Testis (tissue), 3 donors: ENCODE results near the gene NUP37. TPM values are rescaled to one million over a fixed set of nuclear protein-coding genes. Genes with fewer than 3 reads are reported as not detected.

Source experiments
- DNase-seq: peaks from one replicate; pipeline ENCODE4 v3.0.0-alpha.2; 2019
- H3K27ac ChIP-seq, 2 donors: fragments of 200-600 bp; sonication (generic); one replicate each; pipeline ENCODE4 v1.5.1; 2019
- H3K27me3 ChIP-seq: fragments of 200-600 bp; sonication (generic); one replicate; pipeline ENCODE4 v1.5.1; 2019
- H3K36me3 ChIP-seq: fragments of 200-600 bp; sonication (generic); one replicate; pipeline ENCODE4 v1.5.1; 2017; ENCODE audit warnings: low read depth; ENCODE audit errors: missing control alignments
- H3K4me1 ChIP-seq: fragments of 200-600 bp; sonication (generic); one replicate; pipeline ENCODE4 v1.5.1; 2019
- H3K4me3 ChIP-seq, 2 donors: fragments of 200-600 bp; sonication (generic); one replicate each; pipeline ENCODE4 v1.5.1; 2017 to 2019
- H3K9me3 ChIP-seq: fragments of 200-600 bp; sonication (generic); one replicate; pipeline ENCODE4 v1.5.1; 2017
- POLR2A ChIP-seq: fragments of 450-650 bp; IDR thresholded peaks from one replicate; pipeline ENCODE4 v1.6.1; 2017; ENCODE audit warnings: antibody characterized with exemption, mild to moderate bottlenecking, moderate library complexity
- WGBS, 2 donors: methylation state at CpG; one replicate each; pipeline ENCODE4 v1.1.5; 2018; 5-methylcytosine and 5-hydroxymethylcytosine counted together
- intact Hi-C: fragments of 100-400 bp; cut with DNase I; formaldehyde crosslinking; loops from one replicate; pipeline ENCODE4 v1.15.1; 2023; ENCODE audit warnings: low total_unique reads
- polyA plus RNA-seq: library from polyadenylated mRNA; stranded (reverse); fragments of 350-450 nt; fragmentation: Illumina TruSeq; extraction: RNeasy Lipid Tissue Mini Kit (QIAGEN cat#74804); gene quantifications from one replicate; pipeline ENCODE4 v1.2.3, GENCODE V29; 2014; ENCODE audit warnings: low read depth, low replicate concordance; ENCODE audit not compliant: insufficient read depth
- total RNA-seq, 2 donors: library from RNA; depleted of rRNA; stranded (reverse); fragments of >200 nt; gene quantifications; one replicate each; pipeline ENCODE4 v1.2.3, GENCODE V29; 2016
- TF ChIP-seq, protein P1 (sequence below), 3 experiments: fragments of 450-650 bp in 2 of 3; fragments of 200-600 bp in 1 of 3; sonication (generic) in 1 of 3; IDR thresholded peaks; one replicate each; pipeline ENCODE4 v1.5.1; 2016 to 2019; ENCODE audit warnings: antibody characterized with exemption in 3 of 3, mild to moderate bottlenecking in 2 of 3, moderate library complexity in 1 of 3

Gene NUP37
- total and polyA plus RNA-seq, 3 donors from 2014 or later = 20.1 to 38.1 (median 25.2) TPM

DNA sequence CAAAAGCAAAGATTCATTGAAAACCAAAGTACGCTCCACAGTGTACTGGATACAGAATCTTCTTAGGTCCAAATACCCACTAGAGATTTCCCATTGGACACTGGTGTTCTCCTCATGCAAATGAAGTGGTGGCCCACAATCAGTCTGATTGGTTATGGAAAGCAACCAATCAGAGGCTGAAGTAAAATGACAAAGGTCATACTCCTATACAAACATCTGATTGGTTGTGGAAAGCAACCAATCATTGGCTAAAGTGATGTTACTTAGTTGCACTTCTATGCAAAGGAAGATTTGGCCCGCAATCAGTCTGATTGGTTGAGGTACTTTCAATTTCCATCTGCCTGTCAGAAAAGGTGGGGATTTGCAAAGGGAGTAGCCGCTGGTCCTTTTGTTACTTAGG is 56.8 kb downstream of the NUP37 start:
- intact Hi-C loops = no loop called here

DNA sequence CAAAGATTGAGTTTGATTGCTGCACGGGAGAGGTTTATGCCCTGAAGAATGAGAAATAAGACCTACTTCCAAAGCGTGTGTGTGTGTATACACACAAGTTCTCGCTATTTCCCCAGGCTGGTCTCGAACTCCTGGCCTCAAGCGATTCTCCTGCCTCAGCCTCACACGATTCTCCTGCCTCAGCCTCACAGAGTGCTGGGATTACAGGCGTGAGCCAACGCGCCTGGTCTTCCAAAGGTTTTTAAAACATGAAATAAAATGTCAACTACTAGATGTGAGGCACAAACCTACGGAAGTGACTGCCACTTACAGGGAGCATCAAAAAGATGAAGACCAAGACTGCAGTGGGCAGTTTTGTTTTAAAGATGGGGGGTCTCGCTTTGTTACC is 57.5 kb downstream of the NUP37 start:
- Histone ChIP-seq H3K4me3 (peak overlapping the region; percentile 69 to 93), H3K27me3 (no peaks in the 10 kb centered on the region), H3K27ac (peak overlapping the region; percentile 69 to 84), H3K36me3 (no peaks in the 10 kb centered on the region), H3K9me3 (no peaks in the 10 kb centered on the region), H3K4me1 (no peaks in the 10 kb centered on the region)
- no peak for DNase-seq
- whole genome bisulfite sequencing, 2 donors = 48 to 68% methylated on average over 11 of the region's 11 CpGs
- intact Hi-C loops = no loop called here
- TF ChIP-seq POLR2A = no peak
- TF ChIP-seq, protein P1, sequence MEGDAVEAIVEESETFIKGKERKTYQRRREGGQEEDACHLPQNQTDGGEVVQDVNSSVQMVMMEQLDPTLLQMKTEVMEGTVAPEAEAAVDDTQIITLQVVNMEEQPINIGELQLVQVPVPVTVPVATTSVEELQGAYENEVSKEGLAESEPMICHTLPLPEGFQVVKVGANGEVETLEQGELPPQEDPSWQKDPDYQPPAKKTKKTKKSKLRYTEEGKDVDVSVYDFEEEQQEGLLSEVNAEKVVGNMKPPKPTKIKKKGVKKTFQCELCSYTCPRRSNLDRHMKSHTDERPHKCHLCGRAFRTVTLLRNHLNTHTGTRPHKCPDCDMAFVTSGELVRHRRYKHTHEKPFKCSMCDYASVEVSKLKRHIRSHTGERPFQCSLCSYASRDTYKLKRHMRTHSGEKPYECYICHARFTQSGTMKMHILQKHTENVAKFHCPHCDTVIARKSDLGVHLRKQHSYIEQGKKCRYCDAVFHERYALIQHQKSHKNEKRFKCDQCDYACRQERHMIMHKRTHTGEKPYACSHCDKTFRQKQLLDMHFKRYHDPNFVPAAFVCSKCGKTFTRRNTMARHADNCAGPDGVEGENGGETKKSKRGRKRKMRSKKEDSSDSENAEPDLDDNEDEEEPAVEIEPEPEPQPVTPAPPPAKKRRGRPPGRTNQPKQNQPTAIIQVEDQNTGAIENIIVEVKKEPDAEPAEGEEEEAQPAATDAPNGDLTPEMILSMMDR (IDR thresholded peaks at IDR 0.05) = no peak

More for the DNA sequence above, 56.8 kb downstream of the NUP37 start:
- H3K27me3 ChIP-seq = no peaks in the 10 kb centered on the region
- DNase-seq = peak; percentile 66
- H3K36me3 ChIP-seq = no peaks in the 10 kb centered on the region
- peaks cover under 1% of the 10 kb centered on the region for H3K4me1 ChIP-seq
- no peaks in the 10 kb centered on the region for H3K9me3 ChIP-seq
- 63 to 69% methylated on average over 3 of the region's 3 CpGs for WGBS, 2 donors
- TF ChIP-seq, protein P1 (IDR thresholded peaks at IDR 0.05) = no peak
- TF ChIP-seq POLR2A = no peak
- H3K27ac ChIP-seq = peak overlapping the region in 1 of 2 donors; percentile 84
- H3K4me3 ChIP-seq = peak overlapping the region in 1 of 2 donors; percentile 93

DNA sequence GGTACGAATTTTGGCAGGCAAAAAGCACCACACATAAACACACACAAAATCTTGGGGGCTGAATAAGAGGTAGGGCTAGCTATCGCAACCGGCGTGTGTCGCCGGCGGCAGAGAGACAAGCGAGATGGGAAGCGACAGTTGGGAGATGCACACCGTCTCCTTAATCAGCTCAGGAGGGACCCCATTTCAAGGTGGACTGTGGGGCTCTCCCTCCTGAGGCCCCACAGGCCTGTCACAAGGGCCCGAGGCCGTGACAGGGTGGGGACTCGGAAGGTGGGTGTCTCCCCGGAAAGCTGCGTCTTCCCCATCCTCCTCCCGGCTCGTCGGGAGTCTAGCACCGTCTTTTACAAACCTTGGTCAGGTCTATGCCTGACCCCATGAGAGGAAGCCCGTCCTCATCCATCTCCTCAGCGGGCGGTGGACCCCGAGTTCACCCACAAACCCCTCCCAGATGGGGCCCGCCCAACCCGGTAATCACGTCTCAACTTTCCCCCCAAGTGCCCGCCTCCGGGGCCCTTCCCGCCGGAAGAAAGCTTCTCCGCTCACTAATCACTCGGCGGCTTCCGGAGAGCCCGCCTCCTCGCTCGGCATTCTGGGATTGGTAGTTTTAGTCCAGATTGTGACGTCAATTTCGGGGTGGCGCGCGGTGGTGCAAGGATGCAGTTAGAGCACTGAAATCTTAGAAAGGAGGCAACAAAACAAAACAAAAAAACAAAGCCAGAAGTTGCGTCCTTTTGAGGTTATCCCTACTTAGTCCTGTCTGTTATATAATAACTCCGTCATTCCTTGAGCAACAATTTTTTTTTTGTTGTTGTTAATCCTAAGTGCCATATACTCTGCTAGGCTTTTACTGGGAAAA is 58.1 kb downstream of the NUP37 start, which contains the start of gene WASHC3:
TSS of gene WASHC3 (minus strand) at position 432 of the 859 bp plus-strand sequence. CDS start at position 403, 29 bp downstream.
- H3K36me3 ChIP-seq = no peaks in the 10 kb centered on the region
- no peaks in the 10 kb centered on the region for H3K27me3 ChIP-seq
- DNase-seq = peak; percentile 98
- peak; percentile 46 for TF ChIP-seq POLR2A
- TF ChIP-seq, protein P1 (IDR thresholded peaks at IDR 0.05) = no peak
- intact Hi-C loops = no loop called here
- H3K9me3 ChIP-seq = no peaks in the 10 kb centered on the region
- H3K4me1 ChIP-seq = no peaks in the 10 kb centered on the region
- peak within 1 kb of the TSS; percentile 69 to 93 for H3K4me3 ChIP-seq
- WGBS, 2 donors = 1% methylated on average over 34 to 44 of the region's 44 CpGs
- peak within 1 kb of the TSS; percentile 84 to 87 for H3K27ac ChIP-seq

DNA sequence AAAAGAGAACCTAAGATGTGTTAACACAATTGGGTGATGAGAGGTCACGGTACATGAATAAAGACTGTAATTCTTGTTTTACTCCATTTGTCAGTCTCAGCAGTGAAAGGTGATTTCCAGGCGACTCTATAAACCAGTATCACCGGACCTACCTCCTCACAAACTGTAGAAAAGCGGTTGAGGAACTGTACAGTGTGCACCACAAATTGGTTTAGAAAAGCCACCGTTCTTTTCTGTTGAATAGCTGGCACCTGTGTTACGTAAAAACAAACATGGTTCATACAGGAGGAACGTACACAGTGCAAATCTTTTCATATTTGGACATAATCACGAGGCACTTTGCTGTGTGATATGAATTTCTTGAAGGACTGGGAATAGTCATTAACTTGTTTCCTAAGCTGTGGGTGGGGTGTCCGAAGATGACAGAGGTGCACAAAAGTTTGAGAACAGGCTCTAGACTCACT is 58.8 kb downstream of the NUP37 start:
- peak overlapping the region; percentile 84 to 87 for H3K27ac ChIP-seq
- WGBS, 2 donors = 16 to 18% methylated on average over 9 of the region's 9 CpGs
- TF ChIP-seq POLR2A = no peak
- TF ChIP-seq, protein P1 (IDR thresholded peaks at IDR 0.05) = no peak
- intact Hi-C loops = no loop called here
- no peaks in the 10 kb centered on the region for H3K27me3 ChIP-seq
- H3K9me3 ChIP-seq = no peaks in the 10 kb centered on the region
- no peaks in the 10 kb centered on the region for H3K4me1 ChIP-seq
- DNase-seq = no peak
- peak overlapping the region; percentile 69 to 93 for H3K4me3 ChIP-seq
- H3K36me3 ChIP-seq = no peaks in the 10 kb centered on the region
